Glutamatergic neuron (in vitro differentiated cells): ENCODE results near the gene CCNQ. TPM values are rescaled to one million over a fixed set of nuclear protein-coding genes. Genes with fewer than 3 reads are reported as not detected.

Source experiments
- DNase-seq: peaks from one replicate; pipeline ENCODE4 v3.0.0; 2022
- H3K27ac Mint-ChIP-seq: one replicate; pipeline ENCODE4 v1.8.0; 2020; ENCODE audit warnings: mild to moderate bottlenecking, mixed read lengths, inconsistent platforms; ENCODE audit not compliant: unreplicated experiment
- H3K27me3 Mint-ChIP-seq: one replicate; pipeline ENCODE4 v1.8.0; 2020; ENCODE audit warnings: mild to moderate bottlenecking, moderate library complexity, mixed read lengths, inconsistent platforms; ENCODE audit not compliant: unreplicated experiment
- H3K36me3 Mint-ChIP-seq: one replicate; pipeline ENCODE4 v1.8.0; 2020; ENCODE audit warnings: mild to moderate bottlenecking, mixed read lengths, inconsistent platforms; ENCODE audit not compliant: unreplicated experiment
- H3K4me1 Mint-ChIP-seq: one replicate; pipeline ENCODE4 v1.8.0; 2020; ENCODE audit warnings: mild to moderate bottlenecking, low read depth, mixed read lengths, inconsistent platforms; ENCODE audit not compliant: unreplicated experiment
- H3K4me3 Mint-ChIP-seq: one replicate; pipeline ENCODE4 v1.8.0; 2020; ENCODE audit warnings: mild to moderate bottlenecking, mixed read lengths, inconsistent platforms; ENCODE audit not compliant: unreplicated experiment
- H3K9me3 Mint-ChIP-seq: one replicate; pipeline ENCODE4 v1.8.0; 2020; ENCODE audit warnings: mild to moderate bottlenecking, moderate library complexity, mixed read lengths, inconsistent platforms; ENCODE audit not compliant: unreplicated experiment
- total RNA-seq: library from RNA; stranded (reverse); fragmentation: NEBNext Ultra II Directional; extraction: Animal tissue kit (Norgen Biotek cat#: 25700); gene quantifications from one replicate; pipeline ENCODE4 v1.2.1, GENCODE V29; 2021; ENCODE audit not compliant: unreplicated experiment
- TF ChIP-seq, protein P1 (sequence below): fragments of 200-600 bp; sonication (generic); IDR thresholded peaks from one replicate; pipeline ENCODE4 v1.5.0; 2021; ENCODE audit not compliant: partially characterized antibody, unreplicated experiment

The CCNQ gene
- total RNA-seq, 1 donor from 2014 or later, result 28.9 TPM

DNA sequence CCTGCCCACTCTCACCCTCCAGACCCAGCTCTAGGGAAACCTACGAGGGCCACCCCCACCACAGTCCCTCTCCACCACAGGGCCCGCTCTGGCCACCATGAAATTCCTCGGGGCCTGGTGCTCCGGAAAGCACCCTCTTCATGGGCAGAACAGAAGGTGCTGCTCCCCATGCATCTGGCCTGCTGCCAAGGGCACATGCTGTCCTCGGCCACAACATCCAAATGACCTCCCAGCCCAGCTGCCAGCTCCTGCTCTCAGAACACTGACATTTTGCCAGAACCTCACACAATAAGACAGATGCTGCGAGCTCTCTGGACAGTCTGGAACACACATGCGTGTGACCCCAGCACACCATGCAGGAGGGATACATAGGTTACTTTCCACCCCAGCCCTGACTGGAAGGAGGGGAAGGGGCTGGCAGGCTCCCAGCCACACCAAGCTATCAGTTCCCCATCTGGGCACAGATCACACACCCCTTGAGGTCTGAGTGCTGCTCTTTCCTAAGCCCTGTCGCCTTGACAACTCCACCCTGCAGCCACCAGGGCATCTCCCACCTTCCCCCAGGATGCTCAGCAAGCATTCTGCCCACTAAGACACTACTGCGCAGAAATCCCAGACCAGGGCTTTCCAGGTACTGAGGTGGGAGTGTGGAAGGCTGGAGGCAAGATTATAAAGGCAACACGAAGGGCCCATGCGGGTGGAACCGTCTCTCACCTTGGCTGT lies 5.8 kb downstream of the CCNQ start:
- Mint-ChIP-seq H3K4me1 (peaks cover 33% of the 10 kb centered on the region), H3K9me3 (peaks cover 8% of the 10 kb centered on the region), H3K27me3 (no peaks in the 10 kb centered on the region), H3K27ac (peak overlapping the region; percentile 72), H3K36me3 (peaks cover 3% of the 10 kb centered on the region), H3K4me3 (no peak overlapping the region)
- no peak for DNase-seq
- TF ChIP-seq, protein P1, sequence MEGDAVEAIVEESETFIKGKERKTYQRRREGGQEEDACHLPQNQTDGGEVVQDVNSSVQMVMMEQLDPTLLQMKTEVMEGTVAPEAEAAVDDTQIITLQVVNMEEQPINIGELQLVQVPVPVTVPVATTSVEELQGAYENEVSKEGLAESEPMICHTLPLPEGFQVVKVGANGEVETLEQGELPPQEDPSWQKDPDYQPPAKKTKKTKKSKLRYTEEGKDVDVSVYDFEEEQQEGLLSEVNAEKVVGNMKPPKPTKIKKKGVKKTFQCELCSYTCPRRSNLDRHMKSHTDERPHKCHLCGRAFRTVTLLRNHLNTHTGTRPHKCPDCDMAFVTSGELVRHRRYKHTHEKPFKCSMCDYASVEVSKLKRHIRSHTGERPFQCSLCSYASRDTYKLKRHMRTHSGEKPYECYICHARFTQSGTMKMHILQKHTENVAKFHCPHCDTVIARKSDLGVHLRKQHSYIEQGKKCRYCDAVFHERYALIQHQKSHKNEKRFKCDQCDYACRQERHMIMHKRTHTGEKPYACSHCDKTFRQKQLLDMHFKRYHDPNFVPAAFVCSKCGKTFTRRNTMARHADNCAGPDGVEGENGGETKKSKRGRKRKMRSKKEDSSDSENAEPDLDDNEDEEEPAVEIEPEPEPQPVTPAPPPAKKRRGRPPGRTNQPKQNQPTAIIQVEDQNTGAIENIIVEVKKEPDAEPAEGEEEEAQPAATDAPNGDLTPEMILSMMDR, result no peak

DNA sequence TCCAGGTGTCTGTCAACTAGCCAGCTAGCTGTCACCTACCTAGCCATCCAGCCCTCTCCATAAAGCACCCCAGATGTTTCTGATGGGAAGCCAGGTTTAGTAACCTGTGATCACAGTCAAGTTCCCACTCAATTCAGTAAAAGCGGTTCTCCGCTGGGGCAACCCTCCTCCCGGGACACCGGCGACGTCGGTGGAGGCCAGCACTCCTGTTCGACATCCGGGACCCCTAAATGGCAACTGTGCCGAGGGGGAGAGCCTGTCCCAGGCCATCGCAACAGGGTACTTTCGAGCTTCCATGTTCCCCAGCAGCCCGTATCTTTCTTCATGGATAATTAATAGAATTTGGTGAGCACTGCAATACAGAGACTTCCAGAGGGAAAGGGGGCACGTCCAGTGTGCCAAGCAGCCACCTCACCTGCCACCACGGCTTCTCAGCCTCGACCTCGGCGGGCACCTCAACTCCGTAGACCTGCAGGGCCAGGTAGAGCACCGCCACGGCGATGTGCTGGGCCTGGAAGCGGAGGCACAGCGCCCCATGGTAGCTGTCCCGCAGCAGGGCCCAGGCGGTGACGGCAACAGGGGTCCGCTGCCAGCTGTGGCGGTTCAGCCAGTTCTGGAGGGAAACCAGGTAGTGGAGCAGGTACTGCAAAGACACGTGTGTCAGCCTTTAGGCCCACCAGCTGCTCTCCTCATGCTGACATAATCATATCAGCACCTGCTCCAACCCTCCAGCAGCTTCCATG lies 6.7 kb downstream of the CCNQ start:
- peaks cover 33% of the 10 kb centered on the region for H3K4me1 Mint-ChIP-seq
- TF ChIP-seq, protein P1, result no peak
- H3K27ac Mint-ChIP-seq, result no peak overlapping the region
- H3K4me3 Mint-ChIP-seq, result no peak overlapping the region
- peaks cover 4% of the 10 kb centered on the region for H3K36me3 Mint-ChIP-seq
- no peak for DNase-seq
- H3K27me3 Mint-ChIP-seq, result no peaks in the 10 kb centered on the region
- peaks cover 3% of the 10 kb centered on the region for H3K9me3 Mint-ChIP-seq

DNA sequence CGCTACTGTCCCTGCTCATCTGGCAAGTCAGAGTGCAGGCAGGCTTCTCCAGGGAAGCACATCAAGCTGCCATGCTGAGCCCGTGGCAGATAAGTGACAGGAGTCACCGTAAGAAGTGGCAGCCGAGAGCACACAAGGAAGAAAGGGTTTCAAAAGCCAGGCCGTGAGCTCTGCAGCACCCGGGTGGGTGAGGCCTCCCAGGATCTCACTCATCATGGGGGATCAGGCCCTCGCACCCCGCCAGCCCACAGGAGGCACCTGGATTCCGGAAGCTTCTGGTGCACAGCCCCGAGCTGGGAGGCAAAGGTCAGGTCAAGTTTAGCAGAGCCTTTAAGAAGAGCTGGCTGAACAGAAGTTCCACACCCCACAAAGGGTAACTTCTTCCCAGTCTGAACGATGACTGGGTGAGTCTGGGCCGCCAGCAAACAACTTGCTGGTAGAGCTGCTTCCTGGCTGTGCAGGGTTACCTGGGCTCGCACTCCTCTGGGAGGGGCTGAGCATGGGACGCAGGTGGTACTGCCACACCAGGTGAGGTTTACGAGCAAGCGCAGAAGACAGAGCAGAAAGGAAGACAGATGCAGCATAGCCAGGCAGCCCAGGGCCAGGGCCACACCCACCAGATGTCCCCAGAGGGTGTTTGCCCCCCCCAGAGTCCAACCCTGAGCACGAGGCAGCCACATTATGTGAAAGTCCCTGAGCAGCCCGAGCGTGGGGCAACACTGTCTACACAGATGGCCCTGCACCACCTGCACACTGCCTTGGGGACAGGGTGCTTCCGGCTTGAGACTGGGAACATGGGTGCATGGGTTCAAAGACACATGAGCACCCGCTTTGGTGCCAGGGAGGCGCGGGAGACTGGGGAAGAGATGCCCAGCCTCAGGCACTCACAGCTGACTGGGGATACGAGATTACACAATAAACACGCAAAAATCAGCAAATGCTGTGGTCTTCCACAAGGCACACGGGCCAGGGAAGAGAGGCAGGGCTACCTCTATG lies 7.7 kb downstream of the CCNQ start:
- H3K27me3 Mint-ChIP-seq, result no peaks in the 10 kb centered on the region
- no peak for DNase-seq
- H3K4me1 Mint-ChIP-seq, result peaks cover 31% of the 10 kb centered on the region
- H3K27ac Mint-ChIP-seq, result peak overlapping the region; percentile 55
- TF ChIP-seq, protein P1, result no peak
- peaks cover 4% of the 10 kb centered on the region for H3K36me3 Mint-ChIP-seq
- peak overlapping the region; percentile 61 for H3K4me3 Mint-ChIP-seq
- peaks cover 3% of the 10 kb centered on the region for H3K9me3 Mint-ChIP-seq

DNA sequence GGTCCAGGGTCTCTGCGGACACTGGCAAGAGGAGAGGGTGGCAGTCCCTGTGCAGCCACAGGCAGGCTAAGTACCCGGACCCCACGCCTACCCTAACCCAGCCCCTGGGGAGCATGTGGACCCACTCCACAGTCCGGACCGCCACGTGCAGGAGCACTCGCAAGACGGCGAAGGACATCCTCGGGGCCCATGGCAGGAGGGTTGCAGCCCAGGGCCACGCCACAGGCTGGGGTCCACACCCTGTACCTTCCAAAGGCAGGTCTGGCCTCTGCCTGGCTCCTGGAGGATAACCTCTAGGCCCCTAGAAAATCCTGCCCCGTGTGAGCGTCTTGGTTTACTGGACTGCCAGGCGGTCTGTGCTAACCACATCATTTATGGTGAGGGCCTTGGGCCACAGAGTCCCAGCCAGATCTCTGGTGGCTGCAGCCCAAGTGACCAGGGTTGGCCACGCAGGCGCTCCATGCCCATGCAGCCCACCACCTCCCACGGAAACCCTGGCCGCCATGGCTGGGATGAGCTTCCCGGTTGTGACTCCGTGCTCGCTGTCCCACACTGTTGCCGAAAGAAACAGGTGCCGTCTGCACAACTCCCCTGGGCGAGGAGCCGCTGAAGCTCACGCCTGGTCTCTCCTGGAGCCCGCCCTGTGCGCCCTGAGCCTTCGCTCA lies 10.0 kb downstream of the CCNQ start:
- no peak overlapping the region for H3K27ac Mint-ChIP-seq

More for the DNA sequence above, 10.0 kb downstream of the CCNQ start:
- Mint-ChIP-seq H3K4me1 (peaks cover 25% of the 10 kb centered on the region), H3K36me3 (peaks cover 4% of the 10 kb centered on the region), H3K27me3 (no peaks in the 10 kb centered on the region), H3K9me3 (peaks cover 2% of the 10 kb centered on the region), H3K4me3 (no peak overlapping the region)
- TF ChIP-seq, protein P1, result no peak
- no peak for DNase-seq
